Panc1 (cell line): ENCODE measurements around the gene WSCD1. TPM values are rescaled to one million over a fixed set of nuclear protein-coding genes. Genes with fewer than 3 reads are reported as not detected.

Source experiments
- ATAC-seq: fragments of 200-7000 bp; cut with Tn5 transposase; 2 replicates; pipeline ENCODE4 v1.9.1; 2020; ENCODE audit warnings: mild to moderate bottlenecking, moderate library complexity
- BruUV-seq: library from RNA; stranded (reverse); fragments of 400-500 nt; replicated peaks from 2 replicates; lab custom pipeline; 2021; lab: Mats Ljungman, UMichigan
- CTCF ChIA-PET: fragments of 300-600 bp; sonication (Branson Sonifier 250); formaldehyde crosslinking; loops from one replicate; lab custom pipeline; 2022; ENCODE audit warnings: antibody characterized with exemption; lab: Charles Lee
- POLR2A ChIA-PET: fragments of 300-600 bp; sonication (Branson Sonifier 250); formaldehyde crosslinking; loops from one replicate; lab custom pipeline; 2022; ENCODE audit warnings: antibody characterized with exemption; lab: Charles Lee
- DNase-seq: peaks from one replicate; pipeline ENCODE4 v3.0.0-alpha.2; 2010; ENCODE audit warnings: low read depth, low spot score
- H3K27ac ChIP-seq: 2 replicates; pipeline ENCODE4 v1.5.1; 2011; ENCODE audit warnings: mild to moderate bottlenecking, low read length, inconsistent platforms
- H3K27me3 ChIP-seq: fragments of 200-500 bp; sonication (Bioruptor generic); 2 replicates; pipeline ENCODE4 v1.6.0; 2014; ENCODE audit warnings: low read length, inconsistent platforms; ENCODE audit not compliant: control insufficient read depth, insufficient read depth
- H3K36me3 ChIP-seq: fragments of 200-500 bp; sonication (Bioruptor generic); 2 replicates; pipeline ENCODE4 v1.5.1; 2014; ENCODE audit warnings: inconsistent platforms, mild to moderate bottlenecking, low read length, moderate library complexity; ENCODE audit not compliant: control insufficient read depth, insufficient read depth
- H3K4me1 ChIP-seq: 2 replicates; pipeline ENCODE4 v1.5.1; 2011; ENCODE audit warnings: inconsistent platforms, mild to moderate bottlenecking, low read length, moderate library complexity; ENCODE audit not compliant: control insufficient read depth, insufficient read depth
- H3K4me3 ChIP-seq, 2 experiments: 2 replicates each; pipeline ENCODE4 v1.5.1; 2011 to 2012; ENCODE audit warnings: low read depth in 2 of 2, low read length in 2 of 2, mild to moderate bottlenecking in 2 of 2, inconsistent platforms in 1 of 2, moderate library complexity in 1 of 2
- H3K9me3 ChIP-seq: fragments of 200-500 bp; sonication (Bioruptor generic); 2 replicates; pipeline ENCODE4 v1.5.1; 2014; ENCODE audit warnings: low read depth, mild to moderate bottlenecking, inconsistent platforms, low read length, moderate library complexity; ENCODE audit not compliant: control insufficient read depth, insufficient read depth
- POLR2AphosphoS5 ChIP-seq: IDR thresholded peaks from 2 replicates; pipeline ENCODE4 v1.6.1; 2012; ENCODE audit warnings: mild to moderate bottlenecking, low read depth, low read length, moderate library complexity
- SIN3A ChIP-seq: IDR thresholded peaks from 2 replicates; pipeline ENCODE4 v1.6.1; 2012; ENCODE audit warnings: low read depth, mild to moderate bottlenecking, low read length, moderate library complexity, borderline replicate concordance; ENCODE audit not compliant: insufficient read depth
- TCF7L2 ChIP-seq: IDR thresholded peaks from 2 replicates; pipeline ENCODE4 v1.6.1; 2011; ENCODE audit warnings: mild to moderate bottlenecking, low read depth, low read length, inconsistent platforms
- in situ Hi-C: cut with HindIII; loops from 2 replicates; pipeline ENCODE4 v1.10.0; 2016; ENCODE audit warnings: low sequenced_read_pairs, low pct_unique_long_range_greater_than_20kb
- intact Hi-C: fragments of 100-400 bp; cut with micrococcal nuclease; formaldehyde crosslinking; loops from one replicate; pipeline ENCODE4 v1.10.0; 2022; ENCODE audit not compliant: unreplicated experiment
- total RNA-seq: library from RNA; stranded (reverse); gene quantifications from one replicate; pipeline ENCODE4 v1.2.1, GENCODE V29; 2021; ENCODE audit not compliant: unreplicated experiment
- TF ChIP-seq, protein P1 (sequence below), 2 experiments: IDR thresholded peaks; 2 replicates each; pipeline ENCODE4 v1.6.1; 2011 to 2012; ENCODE audit warnings: low read depth in 2 of 2, control low read depth in 1 of 2, low read length in 1 of 2, mild to moderate bottlenecking in 1 of 2, moderate library complexity in 1 of 2; ENCODE audit not compliant: insufficient read depth in 1 of 2
- TF ChIP-seq, protein P2 (sequence below): fragments of 450-650 bp; IDR thresholded peaks from 2 replicates; pipeline ENCODE4 v1.5.1; 2017; ENCODE audit warnings: mild to moderate bottlenecking

The WSCD1 gene
- total RNA-seq, 1 experiment from 2014 or later = 0.74 TPM

DNA sequence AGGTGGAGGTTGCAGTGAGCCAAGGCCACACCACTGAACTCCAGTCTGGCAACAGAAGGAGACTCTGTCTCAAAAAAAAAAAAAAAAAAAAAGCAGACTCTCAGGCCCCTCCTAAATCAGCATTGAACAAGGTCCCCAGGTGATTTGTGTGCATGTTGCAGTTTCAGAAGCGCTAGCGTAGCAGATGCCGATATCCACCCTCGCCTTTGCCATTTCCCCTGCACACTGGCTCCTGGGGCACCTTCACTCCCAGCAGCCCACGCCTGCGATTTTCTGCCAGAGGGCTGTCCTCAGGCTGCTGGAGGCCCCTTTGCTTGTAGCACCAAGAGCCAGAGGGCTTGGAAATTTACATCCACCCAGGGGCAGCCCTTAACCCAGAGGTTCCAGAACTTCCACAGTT is 95.6 kb downstream of the WSCD1 start:
- H3K27ac ChIP-seq = no peak overlapping the region
- intact Hi-C loops = no loop called here
- no TSS peak for BruUV-seq
- H3K4me3 ChIP-seq = no peak overlapping the region
- H3K4me1 ChIP-seq = no peaks in the 10 kb centered on the region
- no peaks in the 10 kb centered on the region for H3K36me3 ChIP-seq
- no peak for ATAC-seq
- ChIA-PET POLR2A (no interaction called here), CTCF (no interaction called here)
- H3K27me3 ChIP-seq = no peaks in the 10 kb centered on the region; the same call in 1 of the 2 replicates
- H3K9me3 ChIP-seq = no peaks in the 10 kb centered on the region
- DNase-seq = no peak
- in situ Hi-C loops = no loop called here
- TF ChIP-seq TCF7L2 (no peak), SIN3A (no peak), POLR2AphosphoS5 (no peak)
- TF ChIP-seq, protein P1, sequence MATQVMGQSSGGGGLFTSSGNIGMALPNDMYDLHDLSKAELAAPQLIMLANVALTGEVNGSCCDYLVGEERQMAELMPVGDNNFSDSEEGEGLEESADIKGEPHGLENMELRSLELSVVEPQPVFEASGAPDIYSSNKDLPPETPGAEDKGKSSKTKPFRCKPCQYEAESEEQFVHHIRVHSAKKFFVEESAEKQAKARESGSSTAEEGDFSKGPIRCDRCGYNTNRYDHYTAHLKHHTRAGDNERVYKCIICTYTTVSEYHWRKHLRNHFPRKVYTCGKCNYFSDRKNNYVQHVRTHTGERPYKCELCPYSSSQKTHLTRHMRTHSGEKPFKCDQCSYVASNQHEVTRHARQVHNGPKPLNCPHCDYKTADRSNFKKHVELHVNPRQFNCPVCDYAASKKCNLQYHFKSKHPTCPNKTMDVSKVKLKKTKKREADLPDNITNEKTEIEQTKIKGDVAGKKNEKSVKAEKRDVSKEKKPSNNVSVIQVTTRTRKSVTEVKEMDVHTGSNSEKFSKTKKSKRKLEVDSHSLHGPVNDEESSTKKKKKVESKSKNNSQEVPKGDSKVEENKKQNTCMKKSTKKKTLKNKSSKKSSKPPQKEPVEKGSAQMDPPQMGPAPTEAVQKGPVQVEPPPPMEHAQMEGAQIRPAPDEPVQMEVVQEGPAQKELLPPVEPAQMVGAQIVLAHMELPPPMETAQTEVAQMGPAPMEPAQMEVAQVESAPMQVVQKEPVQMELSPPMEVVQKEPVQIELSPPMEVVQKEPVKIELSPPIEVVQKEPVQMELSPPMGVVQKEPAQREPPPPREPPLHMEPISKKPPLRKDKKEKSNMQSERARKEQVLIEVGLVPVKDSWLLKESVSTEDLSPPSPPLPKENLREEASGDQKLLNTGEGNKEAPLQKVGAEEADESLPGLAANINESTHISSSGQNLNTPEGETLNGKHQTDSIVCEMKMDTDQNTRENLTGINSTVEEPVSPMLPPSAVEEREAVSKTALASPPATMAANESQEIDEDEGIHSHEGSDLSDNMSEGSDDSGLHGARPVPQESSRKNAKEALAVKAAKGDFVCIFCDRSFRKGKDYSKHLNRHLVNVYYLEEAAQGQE (IDR thresholded peaks at IDR 0.05; ENCODE audit: insufficient read depth in 1 of 2, low read depth in 2 of 2, low read length in 1 of 2) = no peak
- TF ChIP-seq, protein P2, sequence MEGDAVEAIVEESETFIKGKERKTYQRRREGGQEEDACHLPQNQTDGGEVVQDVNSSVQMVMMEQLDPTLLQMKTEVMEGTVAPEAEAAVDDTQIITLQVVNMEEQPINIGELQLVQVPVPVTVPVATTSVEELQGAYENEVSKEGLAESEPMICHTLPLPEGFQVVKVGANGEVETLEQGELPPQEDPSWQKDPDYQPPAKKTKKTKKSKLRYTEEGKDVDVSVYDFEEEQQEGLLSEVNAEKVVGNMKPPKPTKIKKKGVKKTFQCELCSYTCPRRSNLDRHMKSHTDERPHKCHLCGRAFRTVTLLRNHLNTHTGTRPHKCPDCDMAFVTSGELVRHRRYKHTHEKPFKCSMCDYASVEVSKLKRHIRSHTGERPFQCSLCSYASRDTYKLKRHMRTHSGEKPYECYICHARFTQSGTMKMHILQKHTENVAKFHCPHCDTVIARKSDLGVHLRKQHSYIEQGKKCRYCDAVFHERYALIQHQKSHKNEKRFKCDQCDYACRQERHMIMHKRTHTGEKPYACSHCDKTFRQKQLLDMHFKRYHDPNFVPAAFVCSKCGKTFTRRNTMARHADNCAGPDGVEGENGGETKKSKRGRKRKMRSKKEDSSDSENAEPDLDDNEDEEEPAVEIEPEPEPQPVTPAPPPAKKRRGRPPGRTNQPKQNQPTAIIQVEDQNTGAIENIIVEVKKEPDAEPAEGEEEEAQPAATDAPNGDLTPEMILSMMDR = no peak

DNA sequence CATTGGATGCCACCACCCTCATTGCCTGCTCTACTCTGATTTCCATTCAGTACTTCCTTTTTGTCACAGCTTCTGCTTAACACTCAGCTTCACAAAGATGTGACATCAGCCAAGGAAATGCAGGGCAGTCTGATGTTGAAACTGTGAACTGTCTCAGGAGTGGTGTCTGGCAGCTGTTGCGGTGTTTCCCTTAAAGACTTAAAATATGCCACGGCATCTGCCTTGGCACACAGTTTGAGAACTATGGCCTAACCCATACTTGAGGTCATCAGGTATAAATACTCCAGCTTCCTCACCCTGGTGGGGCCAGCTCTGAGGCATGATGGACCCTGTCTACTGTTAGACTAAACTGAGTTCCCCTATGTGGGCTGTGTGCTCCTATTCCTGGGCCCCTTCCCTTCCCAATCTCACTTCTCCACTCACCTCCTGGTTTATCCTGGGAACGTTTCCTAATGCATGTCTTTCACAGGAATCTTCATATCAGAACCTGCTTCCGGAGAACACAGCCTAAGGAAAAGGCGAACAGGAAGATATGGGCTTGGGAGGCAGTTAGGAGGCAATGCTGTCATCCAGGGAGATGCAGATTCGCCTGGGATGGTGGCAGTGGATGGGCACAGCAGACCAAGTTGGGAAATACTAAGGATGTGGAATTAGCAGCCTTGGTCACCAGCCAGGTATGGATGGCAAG is 96.5 kb downstream of the WSCD1 start:
- BruUV-seq = no TSS peak
- Histone ChIP-seq H3K27me3 (no peaks in the 10 kb centered on the region; the same call in 1 of the 2 replicates), H3K4me1 (no peaks in the 10 kb centered on the region), H3K36me3 (no peaks in the 10 kb centered on the region), H3K27ac (no peak overlapping the region), H3K4me3 (no peak overlapping the region), H3K9me3 (no peaks in the 10 kb centered on the region)
- intact Hi-C loops = no loop called here
- TF ChIP-seq TCF7L2 = no peak
- TF ChIP-seq, protein P2 = no peak
- no peak for TF ChIP-seq SIN3A
- no peak for TF ChIP-seq POLR2AphosphoS5
- TF ChIP-seq, protein P1 (IDR thresholded peaks at IDR 0.05; ENCODE audit: insufficient read depth in 1 of 2, low read depth in 2 of 2, low read length in 1 of 2) = no peak
- in situ Hi-C loops = no loop called here
- ChIA-PET CTCF (no interaction called here), POLR2A (no interaction called here)
- DNase-seq (no peak), ATAC-seq (no peak)
